ENCODE data around the gene CRMP1.
"Not testable (repeated sequence)": the region's sequence is repeated elsewhere in the genome, so short reads cannot be mapped to it uniquely, and the experiment has no call there.

Gene CRMP1

GRCh38 chr4:5816851-5817375 lies 76.0 kb downstream of the CRMP1 start:
- no peak for DNase-seq

- no peak for DNase-seq
These were observed 76.8 kb downstream of the CRMP1 start for GRCh38 chr4:5816101-5816500.

GRCh38 chr4:5815641-5816040 lies 77.2 kb downstream of the CRMP1 start:
- DNase-seq: no peak

- no peak for DNase-seq
These were observed 78.5 kb downstream of the CRMP1 start for GRCh38 chr4:5814421-5814820.

GRCh38 chr4:5813882-5814255 lies 79.0 kb downstream of the CRMP1 start:
- DNase-seq: no peak

- no peak for DNase-seq
These were observed 80.2 kb downstream of the CRMP1 start for GRCh38 chr4:5812506-5813229.

- DNase-seq: not testable (repeated sequence)
These were observed 80.8 kb downstream of the CRMP1 start for GRCh38 chr4:5812057-5812456.

- no peak for DNase-seq
These were observed 82.0 kb downstream of the CRMP1 start for GRCh38 chr4:5810770-5811430.

GRCh38 chr4:5810151-5810550 lies 82.7 kb downstream of the CRMP1 start:
- DNase-seq: no peak

GRCh38 chr4:5809216-5809776 lies 83.6 kb downstream of the CRMP1 start:
- no peak for DNase-seq

GRCh38 chr4:5808081-5808741 lies 84.7 kb downstream of the CRMP1 start:
- no peak for DNase-seq

GRCh38 chr4:5805270-5805669 lies 87.6 kb downstream of the CRMP1 start:
- no peak for DNase-seq

- DNase-seq: no peak
These were observed 88.2 kb downstream of the CRMP1 start for GRCh38 chr4:5804656-5805055.

- no peak for DNase-seq
These were observed 90.3 kb downstream of the CRMP1 start for GRCh38 chr4:5802565-5802964.

GRCh38 chr4:5801696-5802095 lies 91.2 kb downstream of the CRMP1 start:
- no peak for DNase-seq

- DNase-seq: no peak
These were observed 92.4 kb downstream of the CRMP1 start for GRCh38 chr4:5800496-5800895.

GRCh38 chr4:5799406-5799805 lies 93.5 kb downstream of the CRMP1 start:
- DNase-seq: no peak

GRCh38 chr4:5798946-5799345 lies 93.9 kb downstream of the CRMP1 start:
- DNase-seq: no peak

GRCh38 chr4:5798462-5798861 lies 94.4 kb downstream of the CRMP1 start:
- no peak for DNase-seq

GRCh38 chr4:5797866-5798265 lies 95.0 kb downstream of the CRMP1 start:
- no peak for DNase-seq

GRCh38 chr4:5796976-5797375 lies 95.9 kb downstream of the CRMP1 start:
- DNase-seq: no peak

GRCh38 chr4:5795580-5795979 lies 97.3 kb downstream of the CRMP1 start:
- no peak for DNase-seq

- DNase-seq: no peak
These were observed 99.4 kb downstream of the CRMP1 start for GRCh38 chr4:5793514-5793913.

- no peak for DNase-seq
These were observed 101.2 kb downstream of the CRMP1 start for GRCh38 chr4:5791654-5792053.

All from activated effector memory CD4-positive, alpha-beta T cell treated with Interleukin-2 at 50 U/mL for 16 hours (primary cell).